HG03565 (cell line): Measurements from ENCODE around the gene RBFOX1.

ENCODE experiments used
- ATAC-seq: cut with Tn5 transposase; IDR thresholded peaks from one replicate; pipeline ENCODE4 v1.9.1; 2021; ENCODE audit warnings: mild to moderate bottlenecking, moderate library complexity; ENCODE audit not compliant: unreplicated experiment

The RBFOX1 gene

GRCh38 chr16:7745276-7745675 is 412.6 kb downstream of the RBFOX1 start:
- ATAC-seq, result no peak

- no peak for ATAC-seq
Measured at GRCh38 chr16:7746941-7747340, 414.3 kb downstream of the RBFOX1 start.

- no peak for ATAC-seq
Measured at GRCh38 chr16:7748522-7748921, 415.9 kb downstream of the RBFOX1 start.

GRCh38 chr16:7755347-7755882 is 422.8 kb downstream of the RBFOX1 start:
- no peak for ATAC-seq
